Urothelium cell line (cell line): ENCODE results near the gene AKAP13.

Experiments
- DNase-seq: peaks from one replicate; pipeline ENCODE4 v3.0.0; 2011; ENCODE audit warnings: low spot score, mixed read lengths
- FAIRE-seq: peaks from 2 replicates; lab custom pipeline; 2011; peaks lifted over from hg19 to GRCh38; lab: Jason Lieb, UNC

The AKAP13 gene

DNA sequence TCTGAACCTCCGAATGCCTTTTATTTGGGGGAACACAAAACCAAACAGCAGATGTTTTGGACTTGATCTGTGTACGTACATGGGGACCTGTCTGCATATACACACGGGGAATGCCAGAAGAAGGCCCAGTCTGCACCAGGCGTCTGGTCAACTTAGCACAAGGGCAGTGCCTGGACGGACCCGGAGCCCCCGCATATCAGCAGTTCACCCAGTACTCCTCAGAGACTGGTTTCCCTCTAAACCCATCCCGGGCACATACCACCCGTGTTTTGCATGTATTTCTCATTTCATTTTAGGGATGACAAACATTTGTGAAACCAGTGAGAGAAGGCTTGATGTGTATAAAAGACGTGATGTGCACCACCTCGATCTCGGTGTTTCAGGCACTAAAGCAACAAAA lies 364.6 kb downstream of the AKAP13 start:
- DNase-seq (no peak), FAIRE-seq (no peak)

DNA sequence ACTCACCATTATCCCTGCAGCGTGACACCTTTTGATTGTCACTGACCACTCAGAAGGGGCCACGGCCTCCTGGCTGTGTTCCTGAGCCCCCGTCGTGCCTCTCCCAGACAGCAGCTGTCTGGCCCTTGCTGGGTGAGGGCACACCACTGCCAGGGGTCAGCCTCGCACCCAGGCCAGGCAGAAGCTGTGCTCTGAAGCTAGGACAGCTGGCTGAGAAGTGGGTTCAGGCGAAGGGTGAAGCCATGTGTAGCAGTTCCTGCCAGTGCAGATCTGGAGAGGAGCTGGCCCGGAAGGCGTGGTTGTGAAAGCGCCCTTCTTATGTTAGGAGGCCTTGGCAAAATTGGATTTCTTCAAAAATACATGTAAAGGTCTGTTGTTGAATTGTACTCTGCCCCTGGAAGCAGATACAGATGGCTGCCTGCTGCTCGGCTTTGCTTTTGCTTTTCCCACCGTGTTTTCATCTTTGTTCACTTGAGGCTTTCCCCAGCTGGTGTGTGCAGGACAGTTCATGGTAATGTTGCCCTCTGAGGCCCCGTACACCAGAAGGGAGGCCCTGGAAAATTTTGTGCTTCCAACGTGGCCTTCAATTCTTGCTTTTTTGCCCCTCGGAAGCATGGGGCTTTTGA lies 365.2 kb downstream of the AKAP13 start:
- DNase-seq (no peak), FAIRE-seq (no peak)

DNA sequence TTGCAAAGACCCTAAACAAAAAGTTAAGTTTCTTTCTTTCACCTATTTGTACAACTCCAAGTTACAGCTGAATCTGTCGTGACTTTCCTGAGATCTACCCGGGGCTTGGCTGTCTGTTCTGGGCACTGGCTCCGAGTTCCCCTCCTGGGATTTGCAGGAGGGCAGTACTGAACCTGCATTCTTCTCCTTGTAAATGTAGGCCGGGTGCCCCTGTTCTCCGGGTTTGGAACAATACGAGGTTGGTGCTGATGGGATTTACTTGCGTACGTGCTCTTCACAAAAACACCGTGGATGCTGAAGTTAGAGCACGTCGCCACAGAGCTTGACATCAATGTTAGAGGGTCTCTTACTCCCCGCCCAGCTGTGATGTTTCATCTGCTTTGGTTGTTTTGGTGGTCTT lies 366.2 kb downstream of the AKAP13 start:
- no peak for FAIRE-seq
- no peak for DNase-seq

DNA sequence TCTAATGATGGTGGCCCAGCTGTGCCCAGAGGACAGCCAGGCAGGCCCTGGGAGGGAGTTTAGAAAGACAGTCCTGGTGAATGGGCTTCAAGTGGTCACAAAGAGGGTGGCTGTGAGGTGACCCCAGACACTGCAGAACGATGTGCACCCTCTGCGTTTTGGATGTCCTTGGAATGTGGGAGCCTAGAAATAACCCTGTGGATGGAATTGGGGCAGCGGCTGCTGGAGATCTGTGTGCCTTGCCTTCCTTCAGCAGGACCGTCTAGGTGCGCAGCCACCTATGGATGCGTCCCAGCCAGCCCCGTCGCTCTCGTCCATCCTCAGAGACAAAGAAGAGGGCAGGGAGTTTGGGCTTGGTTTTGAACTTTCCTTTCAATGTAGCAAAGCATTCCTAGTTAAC lies 367.8 kb downstream of the AKAP13 start:
- FAIRE-seq (no peak), DNase-seq (no peak)

DNA sequence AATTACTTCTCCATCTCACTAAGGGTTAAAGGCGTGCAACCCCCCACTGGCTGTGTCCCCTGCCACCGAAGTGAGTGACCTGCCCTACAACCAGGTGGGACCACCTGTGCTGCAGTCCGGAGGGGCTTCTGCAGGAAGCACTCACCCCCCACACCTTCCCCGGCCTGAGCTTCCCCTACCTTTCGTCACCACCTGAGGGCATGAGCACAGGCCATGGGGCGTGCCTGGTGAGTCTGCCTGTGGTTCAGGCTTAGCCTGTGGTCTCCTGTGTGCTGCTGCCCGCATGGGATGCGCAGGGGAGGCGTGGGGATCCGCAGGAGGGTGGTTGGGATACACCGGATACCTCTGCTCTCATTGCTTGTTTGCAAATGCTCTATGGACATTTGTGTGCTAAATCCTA lies 368.3 kb downstream of the AKAP13 start:
- DNase-seq (no peak), FAIRE-seq (no peak)

DNA sequence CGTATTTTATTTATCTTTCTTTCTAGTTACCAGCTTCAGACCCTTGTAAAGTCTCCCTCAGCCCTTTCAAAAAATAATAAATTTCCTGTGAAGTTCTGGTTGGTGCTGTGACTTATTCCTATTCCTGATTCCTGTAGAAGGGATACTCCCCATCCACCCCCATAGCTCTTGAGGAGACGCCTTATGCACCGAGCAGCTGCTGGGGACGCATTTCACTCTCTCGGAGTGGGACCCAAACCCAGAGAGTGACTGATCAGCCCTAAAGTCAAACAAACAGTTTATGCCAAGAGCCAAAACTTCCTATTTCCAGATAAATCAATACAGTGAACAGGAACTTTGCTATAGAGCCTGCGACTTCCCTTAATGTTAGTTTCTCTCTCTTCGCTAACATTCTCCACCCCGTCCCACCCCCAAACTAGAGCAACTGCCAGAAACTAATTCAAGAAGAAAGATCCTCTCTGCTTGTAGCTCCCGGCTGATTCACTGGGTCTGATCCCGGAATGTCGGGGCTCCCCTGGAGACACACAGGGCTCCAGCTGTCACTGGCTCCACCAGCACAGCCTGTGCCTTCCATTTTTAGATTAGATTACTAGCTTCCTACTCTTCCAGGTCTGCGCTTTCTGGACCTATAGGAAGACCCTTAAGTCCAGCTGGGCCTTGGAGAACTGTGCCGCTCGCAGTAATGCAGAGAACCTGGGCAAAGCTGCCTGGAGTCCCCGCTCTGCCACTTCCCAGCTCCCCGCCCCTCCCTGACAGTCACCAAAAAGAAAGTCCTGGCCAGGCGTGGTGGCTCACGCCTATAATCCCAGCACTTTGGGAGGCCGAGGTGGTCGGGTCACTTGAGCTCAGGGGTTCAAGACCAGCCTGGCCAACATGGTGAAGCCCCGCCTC lies 369.1 kb downstream of the AKAP13 start:
- no peak for FAIRE-seq
- no peak for DNase-seq

DNA sequence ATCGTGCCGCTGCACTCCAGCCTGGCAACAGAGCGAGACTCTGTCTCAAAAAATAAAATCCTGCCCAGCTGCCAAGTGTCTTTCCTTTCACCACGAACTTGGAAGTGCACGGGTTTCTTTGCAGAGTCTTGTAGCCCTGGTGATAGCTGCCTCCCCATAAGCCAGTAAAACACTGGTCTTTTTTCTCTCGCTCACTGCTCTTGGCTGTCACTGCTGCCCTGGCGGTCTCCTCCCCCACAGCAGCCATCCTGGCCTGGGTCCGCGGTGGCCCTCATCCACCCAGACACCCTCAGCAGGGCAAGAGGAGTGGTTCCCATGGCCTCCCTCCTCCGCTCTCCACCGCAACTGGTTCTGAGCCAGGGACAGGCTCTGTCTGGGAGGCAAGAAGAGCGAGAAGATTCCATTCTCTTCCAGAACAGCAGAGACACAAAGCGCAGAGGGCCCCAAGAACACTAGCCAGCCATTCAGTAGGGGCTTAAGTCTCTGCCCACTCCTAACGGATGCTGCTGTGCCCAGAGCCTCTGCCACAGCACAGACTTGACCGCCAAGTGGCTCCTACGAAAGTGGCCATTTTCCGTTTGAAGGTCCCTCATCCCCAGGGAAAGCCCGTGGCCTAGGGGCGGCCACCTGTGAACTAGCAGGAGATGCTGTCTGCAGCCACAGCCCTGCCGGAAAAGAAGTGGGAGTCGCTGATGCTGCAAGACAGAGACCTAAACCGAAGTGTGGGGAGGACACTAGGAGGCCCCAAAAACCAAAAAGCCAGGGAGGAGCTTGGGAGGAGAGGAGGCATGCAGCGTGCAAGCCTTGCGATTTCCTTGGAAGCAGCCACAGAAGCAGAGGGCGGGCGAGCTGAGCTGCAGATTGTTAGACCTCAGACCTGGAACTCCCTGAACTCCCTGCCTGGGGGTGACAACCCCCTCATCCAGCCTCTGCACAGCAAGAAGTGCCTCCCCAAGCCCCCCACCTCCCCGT lies 370.2 kb downstream of the AKAP13 start:
- DNase-seq (no peak), FAIRE-seq (no peak)

DNA sequence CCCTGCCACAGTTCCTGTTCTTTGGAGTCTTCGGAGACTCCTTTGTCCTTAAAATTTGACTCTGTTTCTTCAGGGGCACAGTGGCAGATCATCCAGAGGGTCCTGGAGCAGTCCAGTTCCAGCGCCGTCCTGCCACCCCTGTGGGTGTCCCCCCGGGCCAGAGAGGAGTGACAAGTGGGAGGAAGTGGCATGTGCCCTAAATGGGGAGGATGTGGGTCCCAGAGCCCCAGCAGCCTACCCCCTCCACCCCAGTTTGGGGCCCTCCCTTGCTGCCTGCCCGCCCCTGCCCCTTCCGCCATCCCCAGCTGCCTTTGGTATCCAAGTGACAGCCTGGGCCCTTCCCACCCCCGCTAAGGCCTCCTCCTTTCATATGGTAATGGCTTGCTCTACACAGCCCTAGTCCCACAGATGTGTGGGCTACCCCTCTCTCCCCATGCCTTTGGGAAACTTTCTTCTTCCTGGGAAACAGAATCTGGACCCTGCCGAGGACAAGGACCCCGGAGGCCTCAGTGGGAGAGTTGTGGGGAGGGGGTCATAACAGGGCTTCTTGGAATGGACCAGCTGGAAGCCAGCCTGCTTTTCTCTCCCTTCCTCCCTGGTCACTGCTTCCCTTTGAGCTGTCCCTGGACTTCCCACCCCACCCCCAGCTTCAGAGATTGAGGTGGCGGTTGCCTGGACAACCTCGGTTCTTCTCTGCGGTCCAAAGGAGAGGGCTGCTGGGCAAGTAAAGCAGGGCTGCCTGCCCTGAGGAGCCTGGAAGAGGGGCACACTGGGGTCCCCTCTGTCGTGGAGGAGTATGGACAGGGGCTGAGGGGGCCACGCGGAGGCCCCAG lies 371.1 kb downstream of the AKAP13 start:
- DNase-seq: no peak
- FAIRE-seq: no peak

DNA sequence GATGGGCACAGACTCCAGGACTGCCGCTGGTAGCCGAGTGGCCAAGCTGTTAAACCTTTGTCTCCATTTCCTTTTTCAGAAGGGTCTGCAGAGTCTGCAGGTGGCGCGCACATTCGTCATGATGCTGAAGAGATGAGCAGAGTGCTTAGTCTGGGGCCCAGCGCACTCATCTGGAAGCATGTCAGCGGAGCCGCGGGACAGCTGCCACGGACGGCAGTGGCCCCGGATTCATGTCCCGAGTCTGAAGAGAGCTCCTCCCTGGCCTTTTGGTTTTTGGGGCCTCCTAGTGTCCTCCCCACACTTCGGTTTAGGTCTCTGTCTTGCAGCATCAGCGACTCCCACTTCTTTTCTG lies 371.7 kb downstream of the AKAP13 start:
- DNase-seq (no peak), FAIRE-seq (no peak)

DNA sequence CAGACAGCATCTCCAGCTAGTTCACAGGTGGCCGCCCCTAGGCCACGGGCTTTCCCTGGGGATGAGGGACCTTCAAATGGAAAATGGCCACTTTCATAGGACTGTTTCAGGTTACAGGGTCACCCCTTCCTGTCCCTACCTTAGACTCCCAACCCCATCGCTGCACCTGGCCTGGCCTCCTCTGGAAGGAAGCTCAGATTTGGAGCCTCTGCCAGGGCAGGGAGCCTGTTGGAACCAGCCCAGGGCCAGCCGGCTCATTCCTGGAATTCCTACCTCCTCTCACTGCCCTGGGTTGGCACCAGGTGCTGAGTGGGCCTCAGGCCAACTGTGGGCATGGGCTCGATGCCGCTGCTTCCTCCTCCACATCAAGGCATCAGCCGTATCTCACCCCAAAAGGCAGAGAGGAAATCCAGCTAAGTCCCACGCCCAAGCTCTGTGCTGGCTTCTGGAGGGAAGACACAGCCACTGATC lies 372.1 kb downstream of the AKAP13 start:
- DNase-seq: peak; percentile 59
- FAIRE-seq: no peak

DNA sequence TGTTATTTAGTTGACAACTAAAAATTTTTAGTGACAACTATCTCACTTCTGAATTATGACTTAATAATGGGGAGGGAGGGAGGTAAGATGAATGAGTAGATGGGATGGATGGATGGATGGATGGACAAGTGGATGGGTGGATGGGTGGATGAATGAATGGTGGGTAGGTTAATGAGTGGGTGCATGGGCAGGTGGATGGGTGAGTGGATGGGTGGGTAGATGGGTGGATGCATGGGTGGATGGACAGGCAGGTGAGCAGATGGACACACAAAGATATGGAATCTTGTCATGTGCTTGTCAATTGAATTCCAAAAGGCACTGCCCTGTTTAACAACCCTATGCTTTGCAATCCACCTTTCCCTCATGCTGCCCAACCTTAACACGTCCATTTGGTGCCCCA lies 372.9 kb downstream of the AKAP13 start:
- DNase-seq (no peak), FAIRE-seq (peak; percentile 68)

DNA sequence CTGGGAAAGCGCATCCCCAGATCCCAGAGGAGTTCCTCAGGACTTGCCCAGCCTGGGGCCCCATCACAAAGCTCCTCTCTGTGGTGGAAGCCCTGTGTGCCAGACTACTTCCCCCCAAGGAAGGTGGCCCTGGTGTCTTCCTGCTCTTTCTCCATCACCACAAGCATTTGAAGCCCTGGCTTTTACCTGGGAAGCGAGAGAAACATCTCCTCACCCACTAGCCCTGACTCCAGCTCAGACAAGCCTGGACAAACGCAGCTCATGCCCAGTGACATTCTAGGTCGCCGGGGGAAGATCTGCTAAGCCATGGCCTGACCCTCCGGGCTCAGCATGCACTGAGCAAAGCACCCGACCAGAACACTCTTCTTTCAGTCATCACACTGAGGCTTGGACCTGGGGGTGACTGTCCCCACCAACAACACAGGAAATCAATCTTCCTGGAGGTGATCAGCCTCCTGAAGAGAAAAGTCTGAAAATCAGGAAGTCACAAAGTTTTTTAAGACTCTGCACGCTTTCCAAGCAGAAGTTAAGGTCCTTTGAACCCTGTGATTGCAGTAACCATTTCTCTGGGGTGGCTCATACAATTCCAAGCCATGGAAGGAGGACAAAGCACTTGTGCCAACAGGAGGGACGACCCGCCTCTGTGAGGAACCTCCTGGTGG lies 373.5 kb downstream of the AKAP13 start:
- FAIRE-seq: no peak

DNA sequence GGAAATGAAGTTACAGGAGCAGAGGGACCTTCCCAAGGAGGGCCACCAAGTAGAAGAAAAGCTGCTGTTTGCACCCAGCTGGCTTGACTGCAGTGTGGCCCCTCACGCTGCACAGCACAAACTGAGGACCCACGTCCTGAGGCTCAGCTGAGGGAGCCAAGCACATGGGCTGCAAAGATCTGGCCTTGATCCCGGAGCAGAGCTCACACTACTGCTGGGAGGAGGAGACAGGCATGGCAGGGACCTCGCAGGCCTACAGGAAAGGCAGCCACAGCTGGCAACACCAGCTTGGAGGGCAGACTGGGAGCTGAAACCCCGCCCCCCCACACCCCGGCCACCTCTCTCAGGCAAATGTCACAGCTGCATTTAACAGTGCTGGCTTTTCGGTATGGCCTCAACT lies 374.6 kb downstream of the AKAP13 start:
- FAIRE-seq (no peak), DNase-seq (no peak)

More for the DNA sequence above, 373.5 kb downstream of the AKAP13 start:
- no peak for DNase-seq

DNA sequence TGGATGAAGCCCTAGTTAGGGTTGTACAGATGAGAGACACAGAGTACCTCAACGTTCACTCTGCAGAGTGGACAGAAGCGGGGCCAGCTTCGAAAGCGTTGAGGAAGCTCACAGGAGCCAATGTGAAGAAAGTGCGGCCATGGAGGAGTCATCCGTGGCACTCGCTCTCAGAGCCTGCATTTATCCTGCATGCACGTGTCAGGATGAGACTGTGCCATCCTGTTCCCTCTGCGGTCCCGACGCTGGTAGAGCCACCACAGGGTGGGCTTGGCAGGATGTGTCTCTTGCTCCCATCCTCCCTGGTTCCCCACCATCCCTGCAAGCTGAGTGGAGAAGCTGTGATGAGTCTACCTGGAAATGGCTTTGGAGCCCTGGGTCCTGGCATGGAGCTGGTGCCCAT lies 375.1 kb downstream of the AKAP13 start:
- FAIRE-seq (no peak), DNase-seq (no peak)

DNA sequence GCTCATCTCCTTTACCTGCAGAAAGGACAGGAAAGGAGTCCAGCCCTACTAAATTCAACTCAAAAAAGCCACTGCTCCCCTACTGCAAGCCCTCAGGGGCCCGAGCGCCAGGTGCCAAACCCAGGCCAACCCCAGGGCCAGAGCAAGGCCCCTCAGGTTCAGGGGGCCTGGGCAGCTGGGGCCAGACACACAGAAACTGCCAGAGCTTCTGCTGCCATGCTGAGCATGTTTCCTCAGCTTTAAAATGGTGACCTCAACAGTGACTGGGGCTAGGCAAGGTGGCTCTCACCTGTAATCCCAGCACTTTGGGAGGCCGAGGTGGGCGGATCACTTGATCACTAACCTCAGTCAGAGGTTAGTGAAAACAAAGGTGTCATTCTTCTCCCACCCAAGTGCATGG lies 375.5 kb downstream of the AKAP13 start:
- DNase-seq (no peak), FAIRE-seq (no peak)

DNA sequence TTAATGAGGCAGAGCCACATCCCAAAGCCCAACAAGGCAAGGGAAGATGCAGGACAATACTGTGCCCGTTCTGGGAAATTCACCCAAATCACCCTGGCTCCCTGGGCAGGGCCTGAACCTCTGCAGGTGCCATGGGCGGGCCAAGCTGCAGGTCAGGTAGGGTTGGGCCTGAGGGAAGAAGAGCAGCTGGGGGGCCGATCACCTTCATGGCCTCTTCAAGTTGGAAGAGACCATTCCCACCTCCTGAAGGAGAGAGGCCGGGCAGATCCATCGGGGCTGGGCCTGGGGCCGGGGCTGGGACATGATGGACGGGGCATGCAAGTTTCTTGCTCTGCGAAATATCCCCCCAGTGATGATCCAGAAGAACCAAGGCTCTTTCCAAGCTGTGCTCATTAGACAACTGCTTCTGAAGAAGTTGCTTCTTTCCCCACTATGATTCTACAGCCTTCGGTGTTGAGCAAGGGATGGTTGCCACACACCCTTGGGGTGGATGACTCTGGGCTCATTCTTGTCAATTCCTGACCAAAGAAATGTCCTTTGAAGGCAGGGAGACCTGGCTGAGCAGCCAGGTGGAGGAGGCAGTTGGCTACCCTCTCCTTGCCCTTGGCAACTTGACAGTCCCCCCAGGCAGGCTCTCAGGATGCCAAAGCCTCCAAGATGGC lies 376.1 kb downstream of the AKAP13 start:
- FAIRE-seq: no peak
- DNase-seq: no peak

DNA sequence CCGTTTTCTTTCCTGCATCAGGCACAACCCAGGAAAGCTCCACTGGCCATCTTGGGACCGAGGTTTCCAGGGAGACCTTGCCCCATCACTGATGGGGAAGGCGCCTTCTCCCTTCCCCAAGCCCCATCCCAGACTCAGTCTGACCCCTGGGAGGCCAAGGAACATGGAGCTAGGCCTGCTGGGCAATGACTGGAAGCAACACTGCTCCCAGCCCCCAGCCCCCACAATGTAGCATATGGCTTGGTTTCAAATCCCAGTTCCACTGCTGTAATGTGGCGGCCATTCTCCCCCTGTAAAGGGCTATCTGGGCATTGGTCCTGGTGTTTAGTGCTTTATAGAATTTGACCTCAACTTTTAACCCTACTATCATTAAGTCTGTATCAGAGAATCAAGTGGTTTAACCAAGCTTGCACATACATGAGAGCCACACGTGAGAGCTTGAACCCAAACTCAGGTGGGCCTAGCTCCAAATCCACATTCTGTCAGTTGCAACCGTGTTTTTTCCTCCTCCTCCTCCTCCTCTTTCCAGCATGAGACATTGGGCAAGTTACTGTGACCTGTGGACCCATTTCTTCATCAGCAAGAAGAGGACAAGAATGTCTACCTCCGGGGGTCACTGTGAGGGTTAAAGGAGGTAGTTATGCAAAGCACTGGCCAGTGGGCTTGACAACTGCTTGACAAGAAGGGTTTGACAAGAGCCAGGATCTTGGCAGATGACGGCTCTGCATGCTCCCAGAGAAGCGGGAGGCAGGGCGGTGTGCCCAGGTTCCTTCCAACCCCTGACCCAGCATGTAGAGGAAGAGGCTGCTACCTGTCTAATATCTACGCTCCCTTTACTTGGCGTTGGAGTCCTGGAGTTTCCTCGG lies 376.9 kb downstream of the AKAP13 start:
- no peak for DNase-seq
- FAIRE-seq: no peak

DNA sequence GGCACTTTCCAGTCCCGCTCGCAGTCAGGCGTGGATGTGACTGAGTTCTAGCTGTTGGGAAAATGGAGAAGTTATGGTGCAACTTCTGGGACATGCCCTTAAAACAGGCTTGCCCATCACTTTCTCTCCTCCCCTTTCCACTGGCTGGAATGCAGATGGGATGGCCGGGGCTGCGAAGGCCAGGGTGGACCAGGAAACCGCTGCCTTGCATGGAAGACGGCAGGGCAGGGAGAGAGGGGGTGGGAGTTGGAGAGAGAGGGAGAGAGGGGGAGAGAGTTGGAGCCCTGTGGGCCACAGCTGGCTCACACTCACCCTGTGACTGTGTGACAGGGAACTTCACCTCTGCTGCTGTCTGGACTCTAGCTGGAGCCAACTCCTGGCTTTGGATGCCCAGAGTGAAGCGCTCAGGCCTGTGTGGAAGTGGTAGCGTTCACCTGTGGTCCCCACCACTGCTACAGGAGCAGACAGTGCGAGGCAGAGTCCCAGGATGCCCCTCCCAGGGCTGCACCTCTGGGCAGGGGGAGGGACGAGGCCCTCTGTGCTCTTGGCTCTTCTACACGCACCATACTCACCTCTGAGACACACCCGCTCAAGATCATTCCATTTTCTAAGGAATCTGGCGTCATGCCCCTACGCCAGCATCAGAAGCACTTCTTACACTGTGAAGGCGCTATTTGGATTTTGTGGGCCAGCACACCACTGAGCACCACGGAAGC lies 377.7 kb downstream of the AKAP13 start:
- DNase-seq: no peak

More for the DNA sequence above, 377.7 kb downstream of the AKAP13 start:
- no peak for FAIRE-seq
